Left lung (tissue), 10 donors: Measurements from ENCODE around the gene MANF. TPM values are rescaled to one million over a fixed set of nuclear protein-coding genes. Genes with fewer than 3 reads are reported as not detected.

Experiments used
- ATAC-seq: fragments of 200-7000 bp; cut with Tn5 transposase; one replicate; pipeline ENCODE4 v1.9.1; 2020; ENCODE audit warnings: moderate library complexity
- DNase-seq, 4 donors: peaks; one replicate each; pipeline ENCODE4 v3.0.0-alpha.2; 2013 to 2020
- H3K27ac ChIP-seq, 2 donors: fragments of 200-600 bp; sonication (generic) in 1 of 2; one replicate each; pipeline versions ENCODE4 v1.5.0 to v1.8.0; 2020 to 2021
- H3K27me3 ChIP-seq, 2 donors: fragments of 200-600 bp; sonication (generic) in 1 of 2; one replicate each; pipeline versions ENCODE4 v1.5.0 to v1.8.0; 2020 to 2021
- H3K36me3 ChIP-seq, 2 donors: fragments of 200-600 bp; sonication (generic) in 1 of 2; one replicate each; pipeline versions ENCODE4 v1.5.0 to v1.8.0; 2020 to 2021
- H3K4me1 ChIP-seq, 2 donors: fragments of 200-600 bp; one replicate each; pipeline ENCODE4 v1.8.0; 2021
- H3K4me3 ChIP-seq, 2 donors: fragments of 200-600 bp; sonication (generic) in 1 of 2; one replicate each; pipeline versions ENCODE4 v1.5.0 to v1.8.0; 2020 to 2021; ENCODE audit warnings: mild to moderate bottlenecking in 1 of 2
- H3K9me3 ChIP-seq, 2 donors: fragments of 200-600 bp; sonication (generic) in 1 of 2; one replicate each; pipeline versions ENCODE4 v1.5.0 to v1.8.0; 2020 to 2021
- CTCF ChIP-seq, 2 donors: fragments of 200-600 bp; sonication (generic) in 1 of 2; IDR thresholded peaks; one replicate each; pipeline versions ENCODE4 v1.5.0 to v1.8.0; 2021; ENCODE audit warnings: antibody characterized with exemption in 2 of 2
- intact Hi-C, 2 donors: fragments of 100-400 bp; cut with DNase I; formaldehyde crosslinking; loops; one replicate each; pipeline versions ENCODE4 v1.11.2 to v1.14.2; 2022
- polyA plus RNA-seq, 6 donors: library from polyadenylated mRNA; unstranded; fragments of 120-200 nt; gene quantifications; one replicate each; pipeline ENCODE4 v1.2.1, GENCODE V29; 2013; ENCODE audit not compliant: insufficient read length in 6 of 6
- total RNA-seq, 2 donors: library from RNA; stranded (reverse); fragmentation: NEBNext Ultra II Directional; extraction: Animal tissue kit (Norgen Biotek cat#: 25700); gene quantifications; one replicate each; pipeline ENCODE4 v1.2.1, GENCODE V29; 2021
- donor health status: DM: no; HTN: yes; CAD: no.
- donor health status: DM: no; HTN: no; CAD: no.

Gene MANF
- total and polyA plus RNA-seq, 8 donors, result 87.7 to 187 (median 99.3) TPM

GRCh38 chr3:51397392-51397791 is 12.3 kb downstream of the MANF start:
- Histone ChIP-seq H3K36me3 (peaks cover 4 to 92% of the 10 kb centered on the region in 2 donors), H3K9me3 (no peaks in the 10 kb centered on the region), H3K4me1 (peaks cover 10 to 50% of the 10 kb centered on the region in 2 donors), H3K4me3 (no peak overlapping the region), H3K27ac (no peak overlapping the region), H3K27me3 (no peaks in the 10 kb centered on the region)
- intact Hi-C loops, result no loop called here
- ATAC-seq (no peak), DNase-seq (no peak)
- no peak for TF ChIP-seq CTCF (IDR thresholded peaks at IDR 0.05)

GRCh38 chr3:51398595-51399310 is 13.7 kb downstream of the MANF start:
- H3K27me3 ChIP-seq, result no peaks in the 10 kb centered on the region
- no peak overlapping the region for H3K4me3 ChIP-seq
- intact Hi-C loops, result no loop called here
- peaks cover 4 to 91% of the 10 kb centered on the region in 2 donors for H3K36me3 ChIP-seq
- TF ChIP-seq CTCF (IDR thresholded peaks at IDR 0.05), result no peak
- no peaks in the 10 kb centered on the region for H3K9me3 ChIP-seq
- no peak for ATAC-seq
- H3K4me1 ChIP-seq, result peaks cover 0 to 36% of the 10 kb centered on the region in 2 donors
- no peak for DNase-seq
- H3K27ac ChIP-seq, result no peak overlapping the region

GRCh38 chr3:51400166-51400565 is 15.1 kb downstream of the MANF start:
- ATAC-seq, result no peak
- H3K9me3 ChIP-seq, result no peaks in the 10 kb centered on the region
- H3K36me3 ChIP-seq, result peaks cover 4 to 88% of the 10 kb centered on the region in 2 donors

GRCh38 chr3:51401735-51402134 is 16.6 kb downstream of the MANF start:
- Histone ChIP-seq H3K27me3 (no peaks in the 10 kb centered on the region), H3K36me3 (peaks cover 0 to 77% of the 10 kb centered on the region in 2 donors), H3K4me3 (no peak overlapping the region), H3K27ac (peak overlapping the region in 1 of 2 donors; percentile 7), H3K9me3 (no peaks in the 10 kb centered on the region), H3K4me1 (peaks cover 0 to 7% of the 10 kb centered on the region in 2 donors)
- no peak for DNase-seq
- peak; percentile 33 for ATAC-seq
- TF ChIP-seq CTCF (IDR thresholded peaks at IDR 0.05), result no peak
- intact Hi-C loops, result no loop called here

More at GRCh38 chr3:51400166-51400565, 15.1 kb downstream of the MANF start:
- H3K4me1 ChIP-seq, result peaks cover 0 to 23% of the 10 kb centered on the region in 2 donors
- no peak for TF ChIP-seq CTCF (IDR thresholded peaks at IDR 0.05)
- H3K4me3 ChIP-seq, result no peak overlapping the region
- DNase-seq, result no peak
- intact Hi-C loops, result no loop called here
- H3K27me3 ChIP-seq, result no peaks in the 10 kb centered on the region
- H3K27ac ChIP-seq, result no peak overlapping the region

GRCh38 chr3:51403675-51404074 is 18.6 kb downstream of the MANF start:
- Histone ChIP-seq H3K4me3 (no peak overlapping the region), H3K9me3 (no peaks in the 10 kb centered on the region), H3K4me1 (peaks cover 0 to 6% of the 10 kb centered on the region in 2 donors), H3K27me3 (no peaks in the 10 kb centered on the region), H3K27ac (no peak overlapping the region), H3K36me3 (peaks cover 0 to 71% of the 10 kb centered on the region in 2 donors)
- DNase-seq (no peak), ATAC-seq (no peak)
- intact Hi-C loops, result no loop called here
- no peak for TF ChIP-seq CTCF (IDR thresholded peaks at IDR 0.05)
